DLD1 (cell line): ENCODE measurements around the gene PUM1.

ENCODE experiments used
- in situ Hi-C: cut with HindIII; loops from 2 replicates; pipeline ENCODE4 v1.10.0; 2017; ENCODE audit warnings: low sequenced_read_pairs

The PUM1 gene

DNA sequence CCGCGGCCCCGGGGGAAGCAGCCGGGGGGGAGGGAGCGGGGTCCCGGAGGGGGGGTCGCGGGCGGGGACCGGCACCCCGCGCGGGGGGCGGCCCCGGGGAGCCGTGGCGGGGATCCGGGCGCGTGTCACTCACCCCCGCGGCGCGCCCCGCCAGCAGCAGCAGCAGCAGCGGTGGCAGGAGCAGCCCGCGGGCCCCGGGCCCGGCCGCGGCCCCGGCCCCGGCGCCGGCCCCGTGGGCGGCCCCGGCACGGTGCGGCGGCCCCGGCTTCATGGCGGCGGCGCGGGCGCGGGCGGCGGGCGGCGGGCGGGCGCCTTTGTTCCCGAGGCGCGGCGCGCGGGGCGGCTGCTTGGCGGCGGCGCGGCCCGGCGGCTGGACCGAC lies 157.2 kb downstream of the PUM1 start:
- in situ Hi-C loops = loop anchor here (5.0 kb wide), 1 partner anchor 41 kb away; no protein-coding TSS in a partner anchor

DNA sequence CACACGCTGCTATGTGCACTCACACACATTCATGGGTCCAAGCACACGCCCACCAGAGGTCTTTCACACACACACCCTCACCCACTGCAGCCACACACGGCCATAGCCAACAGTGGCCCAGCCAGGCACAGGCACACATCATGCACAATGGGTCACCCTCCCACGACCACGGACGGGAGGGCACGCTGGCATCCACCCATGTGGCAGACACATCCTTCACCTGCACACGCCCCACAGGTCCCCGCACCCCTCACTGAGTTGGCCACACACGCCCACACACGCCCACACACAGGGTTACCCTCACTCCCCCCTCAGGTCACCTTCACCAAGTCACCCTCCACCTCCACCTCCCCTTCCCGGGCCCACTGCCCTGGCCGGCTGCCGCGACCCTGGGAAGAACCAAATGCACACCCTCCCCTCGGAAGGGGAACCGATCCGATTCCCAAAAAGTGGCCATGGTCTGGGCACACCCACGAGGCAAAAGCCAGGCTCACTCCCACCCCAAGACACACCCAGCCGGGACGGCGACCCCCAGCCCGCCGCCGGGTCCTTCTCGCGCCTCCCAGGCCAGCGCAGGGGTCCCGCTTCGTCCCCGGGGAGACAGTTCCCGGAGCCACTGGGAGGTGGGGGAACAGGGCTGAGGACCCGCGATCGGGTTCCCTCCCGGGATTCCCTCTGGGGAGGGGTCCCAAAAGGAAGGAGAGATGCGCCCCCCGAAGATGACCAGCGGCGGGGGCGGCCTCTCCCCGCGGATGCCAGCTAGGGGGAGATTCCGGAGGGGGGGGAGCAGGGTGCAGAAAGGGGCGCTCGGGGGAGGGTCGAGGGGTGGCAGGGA lies 157.8 kb downstream of the PUM1 start:
- in situ Hi-C loops = loop anchor here (5.0 kb wide), 1 partner anchor 40 kb away; no protein-coding TSS in a partner anchor

- in situ Hi-C loops = loop anchor here (5.0 kb wide), 1 partner anchor 40 kb away; no protein-coding TSS in a partner anchor
Observed at GRCh38 chr1:30906631-30907441, 158.7 kb downstream of the PUM1 start.

- in situ Hi-C loops = loop anchor here (5.0 kb wide), 1 partner anchor 39 kb away; no protein-coding TSS in a partner anchor
Observed at GRCh38 chr1:30905916-30906620, 159.4 kb downstream of the PUM1 start.

GRCh38 chr1:30905403-30905802 lies 160.1 kb downstream of the PUM1 start:
- in situ Hi-C loops = loop anchor here (5.0 kb wide), 1 partner anchor 38 kb away; no protein-coding TSS in a partner anchor

DNA sequence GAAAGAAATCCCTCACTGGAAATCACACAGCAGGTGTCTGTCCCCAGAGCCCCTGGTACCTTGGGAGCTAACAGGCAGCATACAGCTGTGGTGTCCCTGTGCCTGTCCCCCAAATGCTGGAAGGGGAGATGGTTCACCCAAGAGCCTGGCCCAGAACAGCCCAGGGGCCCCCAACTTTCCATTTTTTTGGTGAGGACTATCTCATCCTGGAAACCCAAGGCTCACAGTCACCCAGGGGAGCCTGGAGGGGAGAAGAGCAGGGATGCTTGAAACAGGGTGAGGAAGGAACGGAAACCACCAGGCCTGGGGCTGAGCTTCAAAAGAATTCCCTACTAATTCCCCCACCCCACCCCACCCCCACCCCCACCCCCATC lies 160.6 kb downstream of the PUM1 start:
- in situ Hi-C loops = loop anchor here (5.0 kb wide), 1 partner anchor 38 kb away; no protein-coding TSS in a partner anchor

DNA sequence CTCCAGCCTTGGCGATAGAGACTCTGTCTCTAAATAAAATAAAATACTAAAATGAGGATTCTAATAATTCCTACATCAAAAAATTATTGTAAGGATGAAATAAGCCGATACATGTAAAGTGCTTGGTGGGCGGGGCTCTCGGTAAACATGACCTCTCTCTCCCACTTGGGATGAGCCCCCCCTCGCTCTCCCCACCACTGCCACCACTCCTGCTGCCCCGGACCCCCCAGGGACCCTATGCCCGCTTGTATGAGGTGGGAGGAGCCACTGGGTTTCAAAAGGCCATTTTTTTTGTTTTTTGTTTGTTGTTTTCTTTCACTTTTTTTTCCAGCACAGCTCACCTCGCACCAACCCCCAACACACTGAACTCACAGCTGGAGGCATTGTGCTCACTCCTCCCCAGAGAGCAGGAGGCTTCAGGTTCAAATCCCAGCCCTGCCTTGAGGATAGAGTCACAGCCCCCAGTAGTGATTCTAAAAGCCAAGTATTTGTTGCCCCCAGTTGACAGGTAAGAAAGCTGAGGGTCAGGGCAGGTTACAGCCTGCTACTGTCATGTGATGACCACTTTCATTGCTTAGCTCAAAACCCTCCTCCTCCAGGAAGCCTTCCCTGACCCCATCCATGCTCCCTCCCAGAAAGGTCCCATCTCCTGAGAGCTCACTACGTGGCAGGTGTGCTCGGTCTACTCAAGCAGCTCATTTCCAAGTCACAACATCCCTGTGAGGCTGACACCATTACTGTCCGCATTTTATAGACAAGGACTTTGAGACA lies 161.1 kb downstream of the PUM1 start:
- in situ Hi-C loops = no loop called here

DNA sequence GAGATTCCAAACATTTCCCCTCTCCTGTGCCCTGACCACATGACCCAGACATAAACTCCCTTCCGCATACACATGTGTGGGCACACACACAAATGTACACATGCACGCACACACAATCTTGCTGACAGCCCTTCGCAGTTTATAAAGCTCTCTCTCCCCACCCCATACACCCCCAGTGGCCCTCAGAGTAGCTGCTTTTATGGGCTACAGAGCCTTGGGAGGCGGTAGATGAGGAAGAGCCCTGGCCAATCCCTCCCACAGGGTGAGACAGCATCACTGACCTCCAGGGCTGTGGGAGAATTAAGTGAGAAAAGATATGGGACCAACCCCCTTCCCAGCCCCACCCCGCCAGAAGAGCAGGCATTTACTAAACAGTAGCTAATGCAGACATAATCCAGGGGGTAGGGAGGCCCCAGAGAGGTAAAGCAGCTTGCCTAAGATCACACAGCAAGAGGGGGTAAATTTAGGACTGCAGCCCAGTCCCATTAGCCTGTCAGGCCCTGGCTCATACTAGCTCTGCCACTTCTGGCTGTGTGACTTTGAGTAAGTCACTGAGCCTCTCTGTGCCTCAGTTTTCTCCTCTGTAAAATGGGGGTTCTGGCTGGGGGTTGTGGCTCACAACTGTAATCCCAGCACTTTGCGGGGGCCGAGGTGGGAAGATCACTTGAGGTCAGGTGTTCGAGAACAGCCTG lies 162.0 kb downstream of the PUM1 start:
- in situ Hi-C loops = no loop called here

- in situ Hi-C loops = no loop called here
Observed at GRCh38 chr1:30902593-30903290, 162.8 kb downstream of the PUM1 start.

DNA sequence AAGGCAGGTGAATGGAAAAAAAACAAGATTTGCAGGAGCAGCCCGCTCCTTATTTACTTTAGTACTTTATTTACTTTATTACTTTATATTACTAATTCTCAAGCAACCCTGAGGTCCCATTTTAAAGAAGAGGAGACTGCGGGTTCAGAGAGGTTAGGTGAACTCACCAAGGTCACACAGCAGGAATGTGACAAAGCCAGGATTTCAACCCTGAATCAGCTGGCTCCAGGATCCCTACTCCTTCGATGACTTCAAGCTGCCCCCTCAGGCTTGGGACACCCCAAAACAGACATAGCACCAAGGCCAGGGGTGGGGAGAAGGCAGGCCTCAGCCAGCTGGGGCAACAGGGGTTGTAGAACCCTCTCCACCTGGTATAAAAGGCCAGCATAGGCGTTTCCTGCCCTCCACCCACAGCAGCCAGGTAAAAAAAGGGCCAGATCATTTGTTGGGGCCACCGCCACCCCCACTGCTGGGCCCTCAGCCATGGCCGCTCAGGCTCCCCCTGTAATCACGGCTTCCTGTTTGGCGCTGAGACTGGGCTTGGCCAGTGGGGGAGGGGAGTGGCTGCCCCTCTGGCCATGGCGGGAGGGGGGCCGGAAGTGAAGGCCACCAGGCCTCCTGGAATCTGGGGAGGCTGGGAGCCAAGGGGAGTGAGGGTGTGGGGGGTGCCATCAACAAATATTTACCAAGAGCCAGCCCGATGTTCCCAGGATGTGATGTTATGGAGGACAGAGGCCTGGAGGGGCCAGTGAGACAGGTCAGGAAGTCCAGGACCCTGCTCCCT lies 163.5 kb downstream of the PUM1 start:
- in situ Hi-C loops = no loop called here

- in situ Hi-C loops = no loop called here
Observed at GRCh38 chr1:30900931-30901560, 164.5 kb downstream of the PUM1 start.

GRCh38 chr1:30900486-30900885 lies 165.0 kb downstream of the PUM1 start:
- in situ Hi-C loops = no loop called here

DNA sequence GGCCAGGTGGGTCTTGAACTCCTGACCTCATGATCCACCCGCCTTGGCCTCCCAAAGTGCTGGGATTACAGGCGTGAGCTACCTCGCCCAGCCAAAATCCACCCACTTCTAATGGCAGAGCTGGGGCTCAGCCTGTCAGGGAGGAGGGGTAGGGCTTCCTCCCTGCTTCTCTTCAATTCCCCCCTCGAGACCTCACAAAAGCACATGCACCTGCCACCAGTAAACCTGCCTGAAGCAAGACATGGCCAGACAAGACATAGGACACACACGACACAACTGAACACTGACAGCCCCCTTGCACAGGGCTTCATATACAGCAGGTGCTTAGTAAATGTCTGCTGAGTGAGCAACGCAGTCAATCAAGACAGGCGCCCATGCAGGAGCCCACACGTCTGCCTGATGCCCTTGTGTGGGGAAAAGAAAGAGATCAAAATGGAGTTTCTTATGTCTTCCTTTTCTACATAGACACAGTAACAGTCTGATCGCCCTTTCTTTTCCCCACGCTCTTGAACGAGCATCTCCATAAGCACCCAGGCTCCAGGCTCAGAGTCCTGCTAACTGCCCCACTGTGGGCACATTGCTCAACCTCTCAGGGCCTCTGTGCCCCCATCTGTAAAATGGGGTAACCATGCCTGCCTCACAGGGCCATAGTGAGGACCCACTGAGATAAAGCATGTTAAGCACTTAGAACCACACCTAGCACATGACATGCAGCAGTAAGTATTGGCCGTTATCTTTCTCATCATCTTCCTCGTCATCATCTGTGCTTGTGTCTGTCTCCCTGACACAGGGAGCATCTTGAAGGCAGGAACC lies 165.7 kb downstream of the PUM1 start:
- in situ Hi-C loops = no loop called here

- in situ Hi-C loops = no loop called here
Observed at GRCh38 chr1:30898031-30898815, 167.3 kb downstream of the PUM1 start.

DNA sequence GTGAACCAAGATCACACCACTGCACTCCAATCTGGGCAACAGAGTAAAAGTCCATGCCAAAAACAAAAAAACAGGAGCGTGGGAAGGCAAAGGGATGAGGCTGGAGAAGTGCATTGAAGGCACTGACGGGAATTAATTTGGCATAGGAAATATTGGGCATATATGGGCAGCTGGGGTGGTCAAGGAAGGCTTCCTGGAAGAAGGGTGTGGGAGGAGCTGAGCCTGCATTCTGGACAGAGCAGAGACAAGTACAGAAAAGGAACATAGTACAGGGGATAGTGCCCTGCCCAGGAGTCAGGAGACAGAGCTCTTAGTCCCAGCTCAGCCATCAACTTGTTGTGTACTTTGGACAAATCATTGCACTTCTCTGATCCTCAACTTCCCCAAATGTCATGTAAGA lies 168.6 kb downstream of the PUM1 start:
- in situ Hi-C loops = no loop called here

DNA sequence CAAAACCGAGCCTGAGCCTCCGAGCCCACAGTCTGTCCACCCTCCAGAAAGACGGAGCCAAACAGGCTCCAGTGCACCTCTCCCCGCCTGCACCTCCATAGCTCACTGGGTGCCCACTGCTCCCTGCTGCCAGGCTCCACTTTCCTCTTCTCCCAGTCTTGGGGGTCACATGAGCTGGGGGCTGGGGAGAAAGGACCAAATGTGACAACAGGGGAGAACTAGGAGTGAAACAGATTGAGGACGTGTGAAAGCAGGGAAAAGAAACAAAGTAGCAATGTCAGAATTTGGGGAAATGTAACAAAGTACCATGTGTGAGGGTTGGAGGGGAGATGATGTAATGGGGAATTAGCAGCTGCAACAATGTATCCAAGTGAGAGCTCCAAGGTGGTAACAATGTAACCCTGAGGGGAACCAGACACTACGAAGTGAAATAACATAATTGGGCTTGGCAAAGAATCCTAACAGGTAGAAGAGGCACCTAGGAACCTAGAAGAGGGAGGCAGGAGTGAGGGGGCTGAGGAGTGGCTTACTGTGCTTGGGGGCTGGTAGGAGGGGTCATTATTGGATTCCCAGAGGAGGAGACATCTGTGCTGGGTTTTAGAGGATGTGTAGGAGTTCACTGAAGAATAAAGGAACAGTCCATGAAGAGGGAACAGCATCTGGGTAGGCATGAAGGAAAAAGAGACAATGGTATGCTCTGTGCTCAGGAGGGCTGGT lies 169.4 kb downstream of the PUM1 start:
- in situ Hi-C loops = no loop called here
